LNCAP (cell line): ENCODE results near the gene MRPL47.

Experiments used
- CTCF ChIP-seq: fragments of 450-650 bp; IDR thresholded peaks from 2 replicates; pipeline ENCODE4 v1.5.1; 2017; ENCODE audit warnings: mild to moderate bottlenecking

MRPL47 gene

GRCh38 chr3:179565496-179565895 is 38.9 kb downstream of the MRPL47 start:
- TF ChIP-seq CTCF = no peak

GRCh38 chr3:179563271-179563783 is 41.1 kb downstream of the MRPL47 start:
- peak; percentile 32 for TF ChIP-seq CTCF

- no peak for TF ChIP-seq CTCF
Measured at GRCh38 chr3:179562591-179563270, 41.7 kb downstream of the MRPL47 start, which contains the start of gene ACTL6A. ACTL6A (plus strand) TSS chr3:179562926; CDS start chr3:179563093, 167 bp downstream.

GRCh38 chr3:179560791-179561190 is 43.6 kb downstream of the MRPL47 start:
- no peak for TF ChIP-seq CTCF

GRCh38 chr3:179558742-179559364 is 45.6 kb downstream of the MRPL47 start:
- peak; percentile 93 for TF ChIP-seq CTCF

- no peak for TF ChIP-seq CTCF
Measured at GRCh38 chr3:179551349-179552105, 52.9 kb downstream of the MRPL47 start.

- TF ChIP-seq CTCF = no peak
Measured at GRCh38 chr3:179546814-179547241, 57.6 kb downstream of the MRPL47 start.
